HEK293 (cell line): Measurements from ENCODE around the gene SIGMAR1.
A peak's percentile ranks its signal among the peaks of the same experiment; 100 is the strongest.

Experiments used
- BCL11A ChIP-seq: fragments of 450-650 bp; formaldehyde crosslinking; IDR thresholded peaks from 2 replicates; pipeline ENCODE4 v1.5.1; 2016; ENCODE audit warnings: low read depth, missing biosample characterization, missing genetic modification characterization
- HOXA7 ChIP-seq: sonication (generic); formaldehyde crosslinking; IDR thresholded peaks from 2 replicates; pipeline ENCODE4 v1.8.1; 2022; ENCODE audit warnings: missing genetic modification reagents, borderline replicate concordance
- HOXD13 ChIP-seq: sonication (generic); formaldehyde crosslinking; IDR thresholded peaks from 2 replicates; pipeline ENCODE4 v1.8.0; 2022; ENCODE audit warnings: missing genetic modification reagents, borderline replicate concordance
- KLF1 ChIP-seq: fragments of 450-650 bp; formaldehyde crosslinking; IDR thresholded peaks from 2 replicates; pipeline ENCODE4 v1.5.1; 2016; ENCODE audit warnings: missing biosample characterization, missing genetic modification characterization
- KLF8 ChIP-seq: fragments of 450-650 bp; formaldehyde crosslinking; IDR thresholded peaks from 2 replicates; pipeline ENCODE4 v1.5.1; 2016; ENCODE audit warnings: missing biosample characterization, missing genetic modification characterization
- MYNN ChIP-seq: fragments of 450-650 bp; formaldehyde crosslinking; IDR thresholded peaks from 2 replicates; pipeline ENCODE4 v1.5.1; 2016; ENCODE audit warnings: missing biosample characterization, missing genetic modification characterization, borderline replicate concordance
- PRDM1 ChIP-seq: fragments of 450-650 bp; formaldehyde crosslinking; IDR thresholded peaks from 2 replicates; pipeline ENCODE4; 2016; ENCODE audit warnings: missing biosample characterization, missing genetic modification characterization
- REPIN1 ChIP-seq: fragments of 450-650 bp; formaldehyde crosslinking; IDR thresholded peaks from 2 replicates; pipeline ENCODE4 v1.5.1; 2017; ENCODE audit warnings: missing biosample characterization, missing genetic modification characterization, low read depth
- SP7 ChIP-seq: fragments of 450-650 bp; formaldehyde crosslinking; IDR thresholded peaks from 2 replicates; pipeline ENCODE4 v1.5.1; 2016; ENCODE audit warnings: missing biosample characterization, missing genetic modification characterization
- YY1 ChIP-seq: fragments of 450-650 bp; formaldehyde crosslinking; IDR thresholded peaks from 2 replicates; pipeline ENCODE4 v1.5.1; 2018; ENCODE audit warnings: missing biosample characterization, missing genetic modification characterization
- ZBTB20 ChIP-seq: fragments of 450-650 bp; formaldehyde crosslinking; IDR thresholded peaks from 2 replicates; pipeline ENCODE4 v1.5.1; 2016; ENCODE audit warnings: missing biosample characterization, missing genetic modification characterization
- ZBTB48 ChIP-seq: fragments of 450-650 bp; formaldehyde crosslinking; IDR thresholded peaks from 2 replicates; pipeline ENCODE4 v1.5.1; 2016; ENCODE audit warnings: missing biosample characterization, missing genetic modification characterization
- ZEB2 ChIP-seq: fragments of 450-650 bp; formaldehyde crosslinking; IDR thresholded peaks from 2 replicates; pipeline ENCODE4 v1.5.1; 2016; ENCODE audit warnings: missing biosample characterization, missing genetic modification characterization
- ZFHX2 ChIP-seq: fragments of 450-650 bp; formaldehyde crosslinking; conservative IDR thresholded peaks from 2 replicates; pipeline ENCODE4 v1.5.1; 2016; ENCODE audit warnings: missing biosample characterization, missing genetic modification characterization
- ZFP37 ChIP-seq: fragments of 450-650 bp; formaldehyde crosslinking; IDR thresholded peaks from 2 replicates; pipeline ENCODE4 v1.5.1; 2016; ENCODE audit warnings: missing biosample characterization, missing genetic modification characterization
- ZNF2 ChIP-seq: fragments of 450-650 bp; formaldehyde crosslinking; IDR thresholded peaks from 2 replicates; pipeline ENCODE4 v1.5.1; 2016; ENCODE audit warnings: missing biosample characterization, missing genetic modification characterization
- ZNF341 ChIP-seq: fragments of 450-650 bp; formaldehyde crosslinking; IDR thresholded peaks from 2 replicates; pipeline ENCODE4; 2016; ENCODE audit warnings: low read depth, missing biosample characterization, missing genetic modification characterization
- ZNF354C ChIP-seq: fragments of 450-650 bp; formaldehyde crosslinking; IDR thresholded peaks from 2 replicates; pipeline ENCODE4 v1.5.1; 2016; ENCODE audit warnings: missing biosample characterization, missing genetic modification characterization, low read depth, borderline replicate concordance
- ZNF366 ChIP-seq: fragments of 450-650 bp; formaldehyde crosslinking; conservative IDR thresholded peaks from 2 replicates; pipeline ENCODE4 v1.5.1; 2016; ENCODE audit warnings: missing biosample characterization, missing genetic modification characterization
- ZNF37A ChIP-seq: fragments of 450-650 bp; IDR thresholded peaks from 2 replicates; pipeline ENCODE4 v1.5.1; 2018; ENCODE audit warnings: missing biosample characterization, missing genetic modification characterization
- ZNF404 ChIP-seq: fragments of 450-650 bp; formaldehyde crosslinking; IDR thresholded peaks from 2 replicates; pipeline ENCODE4 v1.5.1; 2017; ENCODE audit warnings: missing biosample characterization, missing genetic modification characterization
- ZNF473 ChIP-seq: fragments of 450-650 bp; formaldehyde crosslinking; IDR thresholded peaks from 2 replicates; pipeline ENCODE4 v1.5.1; 2017; ENCODE audit warnings: missing biosample characterization, missing genetic modification characterization
- ZNF501 ChIP-seq: fragments of 450-650 bp; formaldehyde crosslinking; IDR thresholded peaks from 2 replicates; pipeline ENCODE4 v1.5.1; 2016; ENCODE audit warnings: missing biosample characterization, missing genetic modification characterization
- ZNF530 ChIP-seq: fragments of 450-650 bp; formaldehyde crosslinking; IDR thresholded peaks from 2 replicates; pipeline ENCODE4 v1.5.1; 2016; ENCODE audit warnings: low read depth, missing biosample characterization, missing genetic modification characterization
- ZNF560 ChIP-seq: fragments of 450-650 bp; formaldehyde crosslinking; IDR thresholded peaks from 2 replicates; pipeline ENCODE4 v1.5.1; 2017; ENCODE audit warnings: missing biosample characterization, missing genetic modification characterization, borderline replicate concordance
- ZNF561 ChIP-seq: fragments of 450-650 bp; IDR thresholded peaks from 2 replicates; pipeline ENCODE4 v1.5.1; 2018; ENCODE audit warnings: missing biosample characterization, missing genetic modification characterization, borderline replicate concordance
- ZNF596 ChIP-seq: fragments of 450-650 bp; IDR thresholded peaks from 2 replicates; pipeline ENCODE4 v1.5.0; 2018; ENCODE audit warnings: missing biosample characterization, mild to moderate bottlenecking, missing genetic modification characterization, moderate library complexity
- ZNF624 ChIP-seq: fragments of 450-650 bp; formaldehyde crosslinking; IDR thresholded peaks from 2 replicates; pipeline ENCODE4 v1.5.1; 2017; ENCODE audit warnings: missing biosample characterization, missing genetic modification characterization
- ZNF701 ChIP-seq: fragments of 450-650 bp; formaldehyde crosslinking; IDR thresholded peaks from 2 replicates; pipeline ENCODE4 v1.5.1; 2016; ENCODE audit warnings: missing biosample characterization, missing genetic modification characterization
- ZNF747 ChIP-seq: fragments of 450-650 bp; formaldehyde crosslinking; IDR thresholded peaks from 2 replicates; pipeline ENCODE4 v1.5.1; 2016; ENCODE audit warnings: missing biosample characterization, missing genetic modification characterization
- ZNF791 ChIP-seq: fragments of 450-650 bp; formaldehyde crosslinking; IDR thresholded peaks from 2 replicates; pipeline ENCODE4 v1.5.1; 2016; ENCODE audit warnings: missing biosample characterization, missing genetic modification characterization
- ZNF792 ChIP-seq: fragments of 450-650 bp; formaldehyde crosslinking; IDR thresholded peaks from 2 replicates; pipeline ENCODE4 v1.5.1; 2016; ENCODE audit warnings: missing biosample characterization, missing genetic modification characterization
- ZSCAN23 ChIP-seq: fragments of 450-650 bp; formaldehyde crosslinking; IDR thresholded peaks from 2 replicates; pipeline ENCODE4 v1.5.1; 2016; ENCODE audit warnings: missing biosample characterization, missing genetic modification characterization
- TF ChIP-seq, protein P1 (sequence below): fragments of 450-650 bp; formaldehyde crosslinking; IDR thresholded peaks from 2 replicates; pipeline ENCODE4 v1.5.1; 2017; ENCODE audit warnings: missing biosample characterization, missing genetic modification characterization
- TF ChIP-seq, protein P2 (sequence below): fragments of 450-650 bp; formaldehyde crosslinking; IDR thresholded peaks from 2 replicates; pipeline ENCODE4 v1.5.1; 2017; ENCODE audit warnings: missing biosample characterization, missing genetic modification characterization
- TF ChIP-seq, protein P3 (sequence below): fragments of 450-650 bp; formaldehyde crosslinking; optimal IDR thresholded peaks from 2 replicates; pipeline ENCODE3; 2016; ENCODE audit warnings: missing biosample characterization, mild to moderate bottlenecking, missing genetic modification characterization
- TF ChIP-seq, protein P4 (sequence below): fragments of 450-650 bp; formaldehyde crosslinking; IDR thresholded peaks from 2 replicates; pipeline ENCODE4 v1.5.1; 2016; ENCODE audit warnings: missing biosample characterization, missing genetic modification characterization

The SIGMAR1 gene

DNA sequence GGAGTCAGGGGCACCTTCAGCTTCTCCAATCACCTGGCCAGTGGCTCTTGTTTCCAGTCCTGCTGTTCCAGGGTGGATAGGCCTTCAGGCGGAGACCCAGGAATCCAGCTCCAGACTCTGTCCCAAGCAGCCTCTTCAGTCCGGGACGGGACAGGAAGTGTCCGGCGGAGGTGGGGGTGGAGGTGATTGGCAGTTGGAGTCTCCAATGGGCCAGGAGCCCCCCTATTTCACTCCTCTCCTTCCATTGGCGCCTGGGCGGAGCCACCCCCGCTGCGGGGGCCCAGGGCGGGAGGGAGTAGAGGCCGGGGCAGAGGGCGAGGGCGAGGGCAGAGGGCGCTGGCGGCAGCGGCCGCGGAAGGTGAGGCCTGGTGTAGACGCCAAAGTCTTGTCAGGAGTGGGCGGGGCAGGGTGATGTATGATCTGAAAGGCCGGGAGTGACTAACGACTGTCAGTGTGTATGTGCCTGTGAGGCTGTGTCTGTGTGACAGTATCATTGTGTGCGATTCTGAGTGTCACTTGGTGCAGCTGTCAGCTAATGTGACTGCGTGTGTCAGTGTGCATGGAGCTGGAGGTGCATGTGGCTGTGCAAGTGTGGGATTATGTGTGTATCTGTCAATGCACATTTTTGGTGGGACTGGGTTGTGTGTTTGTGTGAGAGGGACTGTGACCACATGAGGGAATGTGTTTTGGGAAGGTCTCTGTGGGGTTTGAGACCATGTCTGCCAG lies 14.5 kb upstream of the SIGMAR1 start, which contains the start of gene IL11RA (continued):
- TF ChIP-seq SP7 (tag by site-specific recombination), result peak; percentile 88
- peak; percentile 42; the same call in 1 of the 2 replicates for TF ChIP-seq ZEB2
- TF ChIP-seq, protein P1, sequence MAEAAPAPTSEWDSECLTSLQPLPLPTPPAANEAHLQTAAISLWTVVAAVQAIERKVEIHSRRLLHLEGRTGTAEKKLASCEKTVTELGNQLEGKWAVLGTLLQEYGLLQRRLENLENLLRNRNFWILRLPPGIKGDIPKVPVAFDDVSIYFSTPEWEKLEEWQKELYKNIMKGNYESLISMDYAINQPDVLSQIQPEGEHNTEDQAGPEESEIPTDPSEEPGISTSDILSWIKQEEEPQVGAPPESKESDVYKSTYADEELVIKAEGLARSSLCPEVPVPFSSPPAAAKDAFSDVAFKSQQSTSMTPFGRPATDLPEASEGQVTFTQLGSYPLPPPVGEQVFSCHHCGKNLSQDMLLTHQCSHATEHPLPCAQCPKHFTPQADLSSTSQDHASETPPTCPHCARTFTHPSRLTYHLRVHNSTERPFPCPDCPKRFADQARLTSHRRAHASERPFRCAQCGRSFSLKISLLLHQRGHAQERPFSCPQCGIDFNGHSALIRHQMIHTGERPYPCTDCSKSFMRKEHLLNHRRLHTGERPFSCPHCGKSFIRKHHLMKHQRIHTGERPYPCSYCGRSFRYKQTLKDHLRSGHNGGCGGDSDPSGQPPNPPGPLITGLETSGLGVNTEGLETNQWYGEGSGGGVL, result peak; percentile 43
- no peak for TF ChIP-seq ZNF561 (tag by site-specific recombination)
- TF ChIP-seq ZNF792 (tag by site-specific recombination), result no peak
- no peak for TF ChIP-seq ZNF404 (tag by site-specific recombination)
- peak; percentile 85 for TF ChIP-seq BCL11A (tag by site-specific recombination)
- peak; percentile 92 for TF ChIP-seq ZFHX2 (tag by site-specific recombination)
- TF ChIP-seq ZNF37A, result no peak
- no peak for TF ChIP-seq HOXD13 (CRISPR knock-in tag)
- TF ChIP-seq, protein P2, sequence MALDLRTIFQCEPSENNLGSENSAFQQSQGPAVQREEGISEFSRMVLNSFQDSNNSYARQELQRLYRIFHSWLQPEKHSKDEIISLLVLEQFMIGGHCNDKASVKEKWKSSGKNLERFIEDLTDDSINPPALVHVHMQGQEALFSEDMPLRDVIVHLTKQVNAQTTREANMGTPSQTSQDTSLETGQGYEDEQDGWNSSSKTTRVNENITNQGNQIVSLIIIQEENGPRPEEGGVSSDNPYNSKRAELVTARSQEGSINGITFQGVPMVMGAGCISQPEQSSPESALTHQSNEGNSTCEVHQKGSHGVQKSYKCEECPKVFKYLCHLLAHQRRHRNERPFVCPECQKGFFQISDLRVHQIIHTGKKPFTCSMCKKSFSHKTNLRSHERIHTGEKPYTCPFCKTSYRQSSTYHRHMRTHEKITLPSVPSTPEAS (tag by site-specific recombination), result peak; percentile 93
- no peak for TF ChIP-seq ZNF560 (tag by site-specific recombination)
- TF ChIP-seq, protein P3, sequence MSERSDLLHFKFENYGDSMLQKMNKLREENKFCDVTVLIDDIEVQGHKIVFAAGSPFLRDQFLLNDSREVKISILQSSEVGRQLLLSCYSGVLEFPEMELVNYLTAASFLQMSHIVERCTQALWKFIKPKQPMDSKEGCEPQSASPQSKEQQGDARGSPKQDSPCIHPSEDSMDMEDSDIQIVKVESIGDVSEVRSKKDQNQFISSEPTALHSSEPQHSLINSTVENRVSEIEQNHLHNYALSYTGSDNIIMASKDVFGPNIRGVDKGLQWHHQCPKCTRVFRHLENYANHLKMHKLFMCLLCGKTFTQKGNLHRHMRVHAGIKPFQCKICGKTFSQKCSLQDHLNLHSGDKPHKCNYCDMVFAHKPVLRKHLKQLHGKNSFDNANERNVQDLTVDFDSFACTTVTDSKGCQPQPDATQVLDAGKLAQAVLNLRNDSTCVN, result peak; percentile 24
- peak; percentile 32; the same call in 1 of the 2 replicates for TF ChIP-seq ZBTB20 (tag by site-specific recombination)
- TF ChIP-seq ZNF747 (tag by site-specific recombination), result no peak
- TF ChIP-seq ZNF354C, result no peak
- TF ChIP-seq ZNF701 (tag by site-specific recombination), result no peak
- TF ChIP-seq ZSCAN23 (tag by site-specific recombination), result no peak
- TF ChIP-seq ZNF366, result no peak
- no peak for TF ChIP-seq PRDM1 (tag by site-specific recombination)
- TF ChIP-seq YY1, result no peak
- TF ChIP-seq REPIN1 (tag by site-specific recombination), result no peak
- TF ChIP-seq KLF8 (tag by site-specific recombination), result peak; percentile 63; the same call in 1 of the 2 replicates
- no peak for TF ChIP-seq MYNN
- no peak for TF ChIP-seq ZNF624
- no peak for TF ChIP-seq HOXA7 (CRISPR knock-in tag)
- no peak for TF ChIP-seq ZNF473 (tag by site-specific recombination)
- peak; percentile 77 for TF ChIP-seq KLF1 (tag by site-specific recombination)
- peak; percentile 36; the same call in 1 of the 2 replicates for TF ChIP-seq ZNF341 (tag by site-specific recombination)
- TF ChIP-seq ZNF2 (tag by site-specific recombination), result 0 out of 2 replicates have a peak, but pooled peaks have one; percentile 36
- TF ChIP-seq ZFP37, result no peak
- no peak for TF ChIP-seq ZNF596 (tag by site-specific recombination)
- no peak for TF ChIP-seq ZNF791 (tag by site-specific recombination)
- TF ChIP-seq, protein P4, sequence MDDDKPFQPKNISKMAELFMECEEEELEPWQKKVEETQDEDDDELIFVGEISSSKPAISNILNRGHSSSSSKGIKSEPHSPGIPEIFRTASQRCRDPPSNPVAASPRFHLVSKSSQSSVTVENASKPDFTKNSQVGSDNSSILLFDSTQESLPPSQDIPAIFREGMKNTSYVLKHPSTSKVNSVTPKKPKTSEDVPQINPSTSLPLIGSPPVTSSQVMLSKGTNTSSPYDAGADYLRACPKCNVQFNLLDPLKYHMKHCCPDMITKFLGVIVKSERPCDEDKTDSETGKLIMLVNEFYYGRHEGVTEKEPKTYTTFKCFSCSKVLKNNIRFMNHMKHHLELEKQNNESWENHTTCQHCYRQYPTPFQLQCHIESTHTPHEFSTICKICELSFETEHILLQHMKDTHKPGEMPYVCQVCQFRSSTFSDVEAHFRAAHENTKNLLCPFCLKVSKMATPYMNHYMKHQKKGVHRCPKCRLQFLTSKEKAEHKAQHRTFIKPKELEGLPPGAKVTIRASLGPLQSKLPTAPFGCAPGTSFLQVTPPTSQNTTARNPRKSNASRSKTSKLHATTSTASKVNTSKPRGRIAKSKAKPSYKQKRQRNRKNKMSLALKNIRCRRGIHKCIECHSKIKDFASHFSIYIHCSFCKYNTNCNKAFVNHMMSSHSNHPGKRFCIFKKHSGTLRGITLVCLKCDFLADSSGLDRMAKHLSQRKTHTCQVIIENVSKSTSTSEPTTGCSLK (tag by site-specific recombination), result no peak
- no peak for TF ChIP-seq ZNF530 (tag by site-specific recombination)
- no peak for TF ChIP-seq ZBTB48
- TF ChIP-seq ZNF501, result no peak
